GM12892 (cell line): ENCODE measurements around the gene HLA-DOA.

Source experiments
- DNase-seq: peaks from one replicate; pipeline ENCODE4 v3.0.0; 2011; ENCODE audit not compliant: insufficient read length
- FAIRE-seq: peaks from 2 replicates; lab custom pipeline; 2011; peaks lifted over from hg19 to GRCh38; lab: Jason Lieb, UNC
- POLR2A ChIP-seq: IDR thresholded peaks from 2 replicates; pipeline ENCODE4 v1.6.1; 2011; ENCODE audit warnings: low read depth, low read length, control low read depth
- POLR2AphosphoS5 ChIP-seq: IDR thresholded peaks from 2 replicates; pipeline ENCODE4 v1.6.1; 2011; ENCODE audit warnings: low read depth, low read length, control low read depth
- TAF1 ChIP-seq: IDR thresholded peaks from 2 replicates; pipeline ENCODE4 v1.6.1; 2011; ENCODE audit warnings: low read depth, mild to moderate bottlenecking, control low read depth, low read length, borderline replicate concordance

Gene HLA-DOA

GRCh38 chr6:33014841-33015634 lies 5.6 kb upstream of the HLA-DOA start:
- FAIRE-seq = peak; percentile 94

GRCh38 chr6:33013608-33014007 lies 4.2 kb upstream of the HLA-DOA start:
- no peak for DNase-seq
- FAIRE-seq = no peak
- TF ChIP-seq POLR2A (no peak), TAF1 (no peak), POLR2AphosphoS5 (no peak)

More at GRCh38 chr6:33014841-33015634, 5.6 kb upstream of the HLA-DOA start:
- no peak for DNase-seq
- TF ChIP-seq POLR2AphosphoS5 (no peak), TAF1 (no peak)

GRCh38 chr6:33010356-33010755 lies 965 bp upstream of the HLA-DOA start:
- TF ChIP-seq POLR2A = no peak
- TF ChIP-seq POLR2AphosphoS5 = no peak
- TF ChIP-seq TAF1 = no peak
- no peak for DNase-seq
- peak; percentile 30 for FAIRE-seq

- no peak for TF ChIP-seq POLR2A
- TF ChIP-seq POLR2AphosphoS5 = no peak
- TF ChIP-seq TAF1 = no peak
- DNase-seq (no peak), FAIRE-seq (no peak)
Observed at GRCh38 chr6:33007831-33008400, 1.5 kb downstream of the HLA-DOA start.

- no peak; the same call in 1 of the 2 replicates for TF ChIP-seq POLR2A
- no peak; the same call in none of the 2 replicates for TF ChIP-seq POLR2AphosphoS5
- no peak for TF ChIP-seq TAF1
- FAIRE-seq = no peak
- no peak for DNase-seq
Observed at GRCh38 chr6:33004940-33005339, 4.5 kb downstream of the HLA-DOA start.

- TF ChIP-seq TAF1 = no peak
- TF ChIP-seq POLR2AphosphoS5 = no peak
- DNase-seq (no peak), FAIRE-seq (no peak)
Observed at GRCh38 chr6:33001685-33002084, 7.7 kb downstream of the HLA-DOA start.

GRCh38 chr6:33000055-33000454 lies 9.3 kb downstream of the HLA-DOA start:
- peak; percentile 85 for FAIRE-seq
- TF ChIP-seq POLR2A (no peak), TAF1 (no peak), POLR2AphosphoS5 (no peak)

GRCh38 chr6:32995448-32995847 lies 13.9 kb downstream of the HLA-DOA start:
- no peak for FAIRE-seq
- DNase-seq = no peak
- no peak for TF ChIP-seq TAF1

More at GRCh38 chr6:33000055-33000454, 9.3 kb downstream of the HLA-DOA start:
- DNase-seq = no peak

GRCh38 chr6:32993363-32993973 lies 15.9 kb downstream of the HLA-DOA start:
- TF ChIP-seq POLR2A = no peak
- TF ChIP-seq POLR2AphosphoS5 = no peak
- TF ChIP-seq TAF1 = no peak
- DNase-seq (no peak), FAIRE-seq (no peak)

GRCh38 chr6:32991972-32992371 lies 17.4 kb downstream of the HLA-DOA start:
- TF ChIP-seq POLR2A (no peak), TAF1 (no peak), POLR2AphosphoS5 (no peak)
- FAIRE-seq (no peak), DNase-seq (no peak)

- TF ChIP-seq TAF1 (no peak), POLR2AphosphoS5 (no peak), POLR2A (no peak)
- FAIRE-seq = peak; percentile 71
- DNase-seq = no peak
Observed at GRCh38 chr6:32989368-32989767, 20.0 kb downstream of the HLA-DOA start.
